IPS-18c (cell line): Measurements from ENCODE around the gene GDF11.

ENCODE experiments used
- H3K4me3 ChIP-seq: 2 replicates; pipeline ENCODE4 v1.7.0; 2013; ENCODE audit warnings: low read depth, mild to moderate bottlenecking, low read length, moderate library complexity; ENCODE audit not compliant: insufficient read depth
- H3K9me3 ChIP-seq: one replicate; pipeline ENCODE4 v1.6.1; 2013; ENCODE audit warnings: mild to moderate bottlenecking, low read length, moderate library complexity; ENCODE audit not compliant: control insufficient read depth, insufficient read depth

GDF11 gene

DNA sequence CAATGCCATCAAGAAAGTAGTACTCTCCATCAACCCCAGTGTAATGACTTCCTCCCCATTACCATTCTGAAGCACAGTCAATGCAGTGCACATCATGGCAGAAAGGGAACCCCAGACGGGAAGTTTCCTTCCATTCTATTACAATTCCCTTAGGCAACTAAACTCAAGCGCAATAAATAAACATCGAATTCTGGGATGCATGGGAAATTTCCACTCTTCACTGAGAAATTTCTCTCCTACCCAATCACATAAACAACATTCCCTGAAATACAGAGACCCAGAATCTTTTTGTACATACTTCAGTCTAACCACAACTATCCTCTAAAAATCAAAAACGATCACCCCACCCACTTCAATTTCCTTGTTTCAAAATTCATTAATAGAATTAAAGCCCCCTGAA lies 54.6 kb downstream of the GDF11 start:
- no peaks in the 10 kb centered on the region for H3K9me3 ChIP-seq
- H3K4me3 ChIP-seq = no peak overlapping the region
